GM10248 (cell line): ENCODE data around the gene MAN2A1.

Experiments
- CTCF ChIA-PET: fragments of 300-600 bp; sonication (Branson Sonifier 250); formaldehyde crosslinking; extraction: SDS; loops from one replicate; lab custom pipeline; 2021; ENCODE audit warnings: antibody characterized with exemption; lab: Yijun Ruan, JAX
- POLR2A ChIA-PET: fragments of 350-650 bp; sonication (Branson Sonifier 250); formaldehyde crosslinking; extraction: SDS; loops from one replicate; lab custom pipeline; 2020; ENCODE audit warnings: antibody characterized with exemption; lab: Yijun Ruan, JAX
- DNase-seq: peaks from one replicate; pipeline ENCODE4 v3.0.0; 2012; ENCODE audit errors: extremely low spot score
- CTCF ChIP-seq: IDR thresholded peaks from 2 replicates; pipeline ENCODE4 v1.5.1; 2012; ENCODE audit warnings: mild to moderate bottlenecking, low read depth; ENCODE audit errors: extremely low read depth, missing control alignments, control extremely low read depth

MAN2A1 gene

GRCh38 chr5:109656829-109657228 lies 32.9 kb upstream of the MAN2A1 start:
- CTCF ChIA-PET, result interaction anchor here (1.1 kb wide), 1 partner anchor 9 kb away, joined by 3 read pairs; no protein-coding TSS in a partner anchor
- POLR2A ChIA-PET, result no interaction called here

GRCh38 chr5:109659901-109660300 lies 29.8 kb upstream of the MAN2A1 start:
- ChIA-PET POLR2A (no interaction called here), CTCF (no interaction called here)
- DNase-seq, result no peak
- no peak for TF ChIP-seq CTCF

More at GRCh38 chr5:109656829-109657228, 32.9 kb upstream of the MAN2A1 start:
- TF ChIP-seq CTCF, result no peak
- no peak for DNase-seq

DNA sequence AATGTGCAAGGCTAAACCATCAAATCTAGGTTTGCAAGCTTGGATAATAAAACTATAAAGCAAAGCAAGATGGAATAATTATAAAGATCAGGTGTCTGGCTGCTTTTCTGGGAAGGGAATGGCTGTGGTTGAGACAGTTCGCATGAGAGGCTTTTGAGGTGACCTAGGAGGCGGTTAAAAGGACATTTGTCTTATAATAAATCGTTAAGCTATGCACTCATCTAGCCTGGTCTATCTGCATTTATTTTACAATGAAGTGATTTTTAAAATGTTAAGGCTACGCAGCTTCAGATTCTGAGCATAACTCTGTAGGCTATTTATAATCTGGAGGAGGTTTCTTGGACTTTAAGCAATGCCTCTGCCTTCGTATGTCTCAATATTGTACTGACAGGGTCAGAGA lies 29.4 kb upstream of the MAN2A1 start:
- DNase-seq, result no peak
- ChIA-PET CTCF (no interaction called here), POLR2A (no interaction called here)
- no peak for TF ChIP-seq CTCF

GRCh38 chr5:109668237-109668636 lies 21.5 kb upstream of the MAN2A1 start:
- ChIA-PET POLR2A (no interaction called here), CTCF (no interaction called here)
- no peak for TF ChIP-seq CTCF
- no peak for DNase-seq

GRCh38 chr5:109668668-109669422 lies 20.9 kb upstream of the MAN2A1 start:
- POLR2A ChIA-PET, result no interaction called here
- CTCF ChIA-PET, result interaction anchor here (0.7 kb wide), 1 partner anchor 13 kb away, joined by 3 read pairs; no protein-coding TSS in a partner anchor
- no peak for TF ChIP-seq CTCF
- no peak for DNase-seq

DNA sequence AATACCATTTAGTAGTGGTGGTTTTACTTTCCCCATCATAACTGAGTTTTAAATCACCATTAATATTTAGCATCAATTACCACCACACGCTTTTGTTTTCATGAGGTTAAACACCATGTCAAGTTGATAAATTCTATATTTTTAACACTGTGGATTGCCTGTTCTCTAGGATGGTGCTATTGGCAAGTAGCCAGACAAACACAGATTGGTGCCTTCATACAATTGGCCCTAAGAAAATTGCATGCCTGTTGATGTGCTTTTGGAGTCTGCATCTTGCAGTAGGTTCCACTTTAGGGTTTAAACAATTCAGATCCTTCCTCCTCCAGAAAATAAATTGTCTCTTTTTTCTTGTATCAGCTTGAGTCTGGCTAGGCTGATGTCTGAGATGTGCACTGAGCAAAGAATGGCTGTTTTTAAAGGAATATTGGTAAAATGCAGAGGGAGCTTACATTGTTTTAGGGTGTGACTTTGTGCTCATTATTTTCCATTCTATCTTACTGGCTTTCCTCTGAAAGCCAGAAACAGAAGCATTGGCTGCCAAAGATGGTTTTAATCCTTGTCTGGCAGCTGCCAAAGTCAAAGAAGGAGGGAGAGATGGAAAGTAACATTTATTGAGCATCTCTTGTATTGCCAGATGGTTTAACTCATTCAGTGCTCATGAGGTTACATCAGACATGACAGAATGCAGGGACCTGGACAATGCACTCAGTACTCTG lies 19.6 kb upstream of the MAN2A1 start:
- no peak for DNase-seq

More for the DNA sequence above, 19.6 kb upstream of the MAN2A1 start:
- ChIA-PET CTCF (interaction anchor here (1.8 kb wide), 1 partner anchor 11 kb away, joined by 5 read pairs; no protein-coding TSS in a partner anchor), POLR2A (no interaction called here)
- no peak for TF ChIP-seq CTCF
